ENCODE results near the gene BBS9.

DNA sequence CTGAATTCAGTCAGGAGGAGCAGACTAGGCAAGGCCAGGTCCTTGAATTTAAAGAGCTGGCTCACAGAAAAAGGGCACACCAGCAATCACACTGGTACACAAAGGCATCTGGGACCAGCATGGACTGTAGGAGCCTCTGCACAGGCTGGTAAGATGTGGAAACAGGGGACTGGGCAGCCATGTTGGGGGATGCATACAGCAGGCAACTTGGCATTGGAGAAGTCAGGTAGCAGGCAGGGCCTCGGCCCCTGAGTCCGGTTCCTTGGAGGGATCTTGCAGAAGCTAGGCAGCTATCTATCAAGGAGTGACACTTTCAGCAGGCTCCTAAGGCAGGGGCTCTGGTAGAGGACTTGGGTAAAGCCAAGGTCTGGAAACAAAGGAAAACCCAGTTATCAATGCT is 399.7 kb downstream of the BBS9 start:
- TF ChIP-seq, protein P1, sequence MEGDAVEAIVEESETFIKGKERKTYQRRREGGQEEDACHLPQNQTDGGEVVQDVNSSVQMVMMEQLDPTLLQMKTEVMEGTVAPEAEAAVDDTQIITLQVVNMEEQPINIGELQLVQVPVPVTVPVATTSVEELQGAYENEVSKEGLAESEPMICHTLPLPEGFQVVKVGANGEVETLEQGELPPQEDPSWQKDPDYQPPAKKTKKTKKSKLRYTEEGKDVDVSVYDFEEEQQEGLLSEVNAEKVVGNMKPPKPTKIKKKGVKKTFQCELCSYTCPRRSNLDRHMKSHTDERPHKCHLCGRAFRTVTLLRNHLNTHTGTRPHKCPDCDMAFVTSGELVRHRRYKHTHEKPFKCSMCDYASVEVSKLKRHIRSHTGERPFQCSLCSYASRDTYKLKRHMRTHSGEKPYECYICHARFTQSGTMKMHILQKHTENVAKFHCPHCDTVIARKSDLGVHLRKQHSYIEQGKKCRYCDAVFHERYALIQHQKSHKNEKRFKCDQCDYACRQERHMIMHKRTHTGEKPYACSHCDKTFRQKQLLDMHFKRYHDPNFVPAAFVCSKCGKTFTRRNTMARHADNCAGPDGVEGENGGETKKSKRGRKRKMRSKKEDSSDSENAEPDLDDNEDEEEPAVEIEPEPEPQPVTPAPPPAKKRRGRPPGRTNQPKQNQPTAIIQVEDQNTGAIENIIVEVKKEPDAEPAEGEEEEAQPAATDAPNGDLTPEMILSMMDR (IDR thresholded peaks at IDR 0.05), result no peak
- no peak for TF ChIP-seq POLR2AphosphoS5 (IDR thresholded peaks at IDR 0.05)
